GM12878 (cell line): ENCODE measurements around the gene ARHGEF16. TPM values are rescaled to one million over a fixed set of nuclear protein-coding genes. Genes with fewer than 3 reads are reported as not detected.

Source experiments
- ATAC-seq: fragments of 200-7000 bp; cut with Tn5 transposase; 3 replicates; pipeline ENCODE4 v1.9.1; 2020; ENCODE audit warnings: mild to moderate bottlenecking, moderate library complexity
- BruUV-seq: library from RNA; stranded (reverse); fragments of 400-500 nt; replicated peaks from 2 replicates; lab custom pipeline; 2021; lab: Mats Ljungman, UMichigan
- CTCF ChIA-PET: fragments of 300-600 bp; sonication (Branson Sonifier 250); formaldehyde crosslinking; extraction: SDS; loops from one replicate; lab custom pipeline; 2021; ENCODE audit warnings: inconsistent platforms; lab: Yijun Ruan, JAX
- POLR2A ChIA-PET: fragments of 350-600 bp; formaldehyde crosslinking; extraction: SDS; loops from one replicate; lab custom pipeline; 2021; ENCODE audit warnings: inconsistent platforms; lab: Charles Lee
- RAD21 ChIA-PET: fragments of 300-600 bp; sonication (Branson Sonifier 250); formaldehyde crosslinking; loops from one replicate; lab custom pipeline; 2023; ENCODE audit warnings: antibody characterized with exemption; ENCODE audit not compliant: unreplicated experiment; lab: Charles Lee
- SMC1A ChIA-PET: fragments of 300-600 bp; sonication (Branson Sonifier 250); formaldehyde crosslinking; loops from one replicate; lab custom pipeline; 2023; ENCODE audit not compliant: unreplicated experiment, uncharacterized antibody; lab: Charles Lee
- DNase-seq: peaks from one replicate; pipeline ENCODE4 v3.0.0-alpha.2; 2011; ENCODE audit warnings: low read depth, low spot score
- FAIRE-seq: peaks from 3 replicates; lab custom pipeline; 2011; peaks lifted over from hg19 to GRCh38; lab: Jason Lieb, UNC
- H2AFZ ChIP-seq: 2 replicates; pipeline ENCODE4 v1.6.0; 2011; ENCODE audit warnings: low read depth, low read length, control low read depth; ENCODE audit not compliant: control insufficient read depth
- H3K27ac ChIP-seq: 2 replicates; pipeline ENCODE4 v1.5.1; 2011; ENCODE audit warnings: control low read depth; ENCODE audit not compliant: control insufficient read depth, insufficient read depth
- H3K27me3 ChIP-seq, 2 experiments: replicated peaks in 1 of 2; 2 replicates each; pipeline versions ENCODE4 v1.6.0 to v1.6.1; 2011; ENCODE audit warnings: low read length in 1 of 2; ENCODE audit not compliant: control insufficient read depth in 2 of 2, insufficient read depth in 2 of 2
- H3K36me3 ChIP-seq, 2 experiments: 2 replicates each; pipeline ENCODE4 v1.5.1; 2011; ENCODE audit warnings: low read length in 1 of 2; ENCODE audit not compliant: control insufficient read depth in 2 of 2, insufficient read depth in 2 of 2
- H3K4me1 ChIP-seq: 2 replicates; pipeline ENCODE4 v1.6.1; 2011; ENCODE audit warnings: mild to moderate bottlenecking, low read length, moderate library complexity, mixed read lengths; ENCODE audit not compliant: control insufficient read depth, insufficient read depth
- H3K4me2 ChIP-seq: 2 replicates; pipeline ENCODE4 v1.6.0; 2011; ENCODE audit warnings: control low read depth; ENCODE audit not compliant: control insufficient read depth, insufficient read depth
- H3K4me3 ChIP-seq: fragments of 200-600 bp; sonication (generic); 2 replicates; pipeline ENCODE4 v1.5.1; 2016
- H3K79me2 ChIP-seq: 2 replicates; pipeline ENCODE4 v1.6.0; 2011; ENCODE audit warnings: low read length; ENCODE audit not compliant: control insufficient read depth, insufficient read depth
- H3K9ac ChIP-seq: 2 replicates; pipeline ENCODE4 v1.8.0; 2011; ENCODE audit warnings: low read length, control low read depth, mixed read lengths; ENCODE audit not compliant: control insufficient read depth, insufficient read depth
- H3K9me3 ChIP-seq: replicated peaks from 3 replicates; pipeline ENCODE4 v1.5.1; 2011; ENCODE audit warnings: mild to moderate bottlenecking, low read length; ENCODE audit not compliant: control insufficient read depth, insufficient read depth
- H4K20me1 ChIP-seq: 2 replicates; pipeline ENCODE4 v1.6.0; 2011; ENCODE audit not compliant: control insufficient read depth, insufficient read depth
- CBX5 ChIP-seq: sonication (generic); IDR thresholded peaks from 2 replicates; pipeline ENCODE4 v1.6.1; 2016; ENCODE audit warnings: low read depth, moderate library complexity, mild to moderate bottlenecking, inconsistent platforms
- CHD4 ChIP-seq: fragments of 200-600 bp; sonication (generic); IDR thresholded peaks from 2 replicates; pipeline ENCODE4 v1.6.1; 2016; ENCODE audit warnings: mild to moderate bottlenecking
- NR2C2 ChIP-seq: IDR thresholded peaks from 2 replicates; pipeline ENCODE4 v1.6.1; 2011; ENCODE audit warnings: borderline replicate concordance, low read depth; ENCODE audit not compliant: control insufficient read depth, insufficient read length
- RCOR1 ChIP-seq: conservative IDR thresholded peaks from 2 replicates; pipeline ENCODE4 v1.6.1; 2012; ENCODE audit warnings: low read depth, low read length, improper control_type of control experiment
- SMAD1 ChIP-seq: fragments of 450-650 bp; IDR thresholded peaks from 2 replicates; pipeline ENCODE4 v1.6.1; 2018; ENCODE audit warnings: mild to moderate bottlenecking, low read depth; ENCODE audit not compliant: partially characterized antibody
- SMAD5 ChIP-seq: IDR thresholded peaks from 2 replicates; pipeline ENCODE4 v1.6.1; 2016; ENCODE audit warnings: antibody characterized with exemption, low read depth
- WGBS: methylation state at CpG from one replicate; pipeline ENCODE4 v1.1.6; 2016; ENCODE audit warnings: low lambda C conversion rate; ENCODE audit not compliant: insufficient replicate concordance, insufficient coverage; ENCODE audit errors: missing lambda C conversion rate; 5-methylcytosine and 5-hydroxymethylcytosine counted together
- in situ Hi-C: fragments of 300-500 bp; cut with MboI; formaldehyde crosslinking; loops from 9 replicates; pipeline ENCODE4 v1.14.3; 2018; ENCODE audit warnings: mixed read lengths
- intact Hi-C: fragments of 100-400 bp; cut with micrococcal nuclease; formaldehyde crosslinking; loops from one replicate; pipeline ENCODE4 v1.14.2; 2022; ENCODE audit not compliant: unreplicated experiment
- polyA plus RNA-seq, 11 experiments: library from polyadenylated mRNA; depleted of rRNA in 4 of 11; unstranded in 6 of 11; stranded (reverse) in 5 of 11; fragments of >200 nt; fragmentation: Nextera tagmentation in 4 of 11; fragmentation: Illumina TruSeq in 1 of 11; extraction: Ambion mirVana in 4 of 11; extraction: Trizol in 1 of 11; gene quantifications; 1 replicate in 1 of 11; 2 replicates in 10 of 11; pipeline versions ENCODE4 v1.2.1 to v1.2.3, GENCODE V29; 2011 to 2016; ENCODE audit warnings: inconsistent platforms in 2 of 11, missing spikeins in 2 of 11, low read depth in 1 of 11
- total RNA-seq, 4 experiments: library from RNA; depleted of rRNA in 3 of 4; stranded (reverse); fragments of >200 nt in 3 of 4; fragmentation: Illumina TruSeq in 1 of 4; extraction: Trizol in 1 of 4; gene quantifications; 2 replicates each; pipeline versions ENCODE4 v1.2.1 to v1.2.3, GENCODE V29; 2013 to 2021
- TF ChIP-seq, protein P1 (sequence below): fragments of 450-650 bp; IDR thresholded peaks from 2 replicates; pipeline ENCODE4 v1.6.1; 2016; ENCODE audit warnings: mild to moderate bottlenecking, moderate library complexity, borderline replicate concordance
- TF ChIP-seq, protein P2 (sequence below): fragments of 450-650 bp; IDR thresholded peaks from 2 replicates; pipeline ENCODE4 v1.6.1; 2017; ENCODE audit warnings: low read depth, mild to moderate bottlenecking, moderate library complexity

ARHGEF16 gene
- total and polyA plus RNA-seq, 10 of the 15 experiments (the other 5 are each of a cell fraction or from before 2014, with no cell fraction given), result not detected

DNA sequence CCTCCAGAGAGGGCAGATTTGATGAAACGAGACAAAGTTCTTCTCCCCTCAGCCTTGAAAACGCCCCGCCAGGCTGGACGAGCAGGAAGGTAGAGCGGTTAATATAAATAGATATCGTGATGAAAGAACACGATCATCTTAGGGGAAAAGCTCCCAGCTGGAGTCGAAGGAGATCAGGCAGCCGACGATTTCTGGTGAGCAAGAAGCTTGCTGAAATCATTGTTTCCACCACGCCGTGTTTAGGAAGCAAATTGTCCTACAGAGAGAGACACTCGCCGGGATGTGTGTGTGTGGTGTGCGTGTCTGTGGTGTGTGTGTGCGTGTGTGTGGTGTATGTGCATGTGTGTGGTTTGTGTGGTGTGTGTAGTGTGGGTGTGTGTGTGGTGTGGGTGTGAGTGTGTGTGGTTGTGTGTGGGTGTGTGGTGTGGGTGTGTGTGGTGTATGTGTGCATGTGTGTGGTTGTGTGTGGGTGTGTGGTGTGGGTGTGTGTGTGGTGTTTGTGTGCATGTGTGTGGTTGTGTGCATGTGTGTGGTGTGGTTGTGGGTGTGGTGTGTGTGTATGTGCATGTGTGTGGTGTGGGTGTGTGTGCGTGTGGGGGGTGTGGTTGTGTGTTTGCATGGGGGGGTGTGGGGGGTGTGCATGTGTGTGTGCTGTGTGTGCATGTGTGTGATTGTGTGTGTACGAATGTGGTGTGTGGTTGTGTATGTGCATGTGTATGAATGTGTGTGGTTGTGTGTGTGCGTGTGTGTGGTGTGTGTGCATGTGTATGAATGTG is 44.9 kb upstream of the ARHGEF16 start (continued):
- TF ChIP-seq, protein P1, sequence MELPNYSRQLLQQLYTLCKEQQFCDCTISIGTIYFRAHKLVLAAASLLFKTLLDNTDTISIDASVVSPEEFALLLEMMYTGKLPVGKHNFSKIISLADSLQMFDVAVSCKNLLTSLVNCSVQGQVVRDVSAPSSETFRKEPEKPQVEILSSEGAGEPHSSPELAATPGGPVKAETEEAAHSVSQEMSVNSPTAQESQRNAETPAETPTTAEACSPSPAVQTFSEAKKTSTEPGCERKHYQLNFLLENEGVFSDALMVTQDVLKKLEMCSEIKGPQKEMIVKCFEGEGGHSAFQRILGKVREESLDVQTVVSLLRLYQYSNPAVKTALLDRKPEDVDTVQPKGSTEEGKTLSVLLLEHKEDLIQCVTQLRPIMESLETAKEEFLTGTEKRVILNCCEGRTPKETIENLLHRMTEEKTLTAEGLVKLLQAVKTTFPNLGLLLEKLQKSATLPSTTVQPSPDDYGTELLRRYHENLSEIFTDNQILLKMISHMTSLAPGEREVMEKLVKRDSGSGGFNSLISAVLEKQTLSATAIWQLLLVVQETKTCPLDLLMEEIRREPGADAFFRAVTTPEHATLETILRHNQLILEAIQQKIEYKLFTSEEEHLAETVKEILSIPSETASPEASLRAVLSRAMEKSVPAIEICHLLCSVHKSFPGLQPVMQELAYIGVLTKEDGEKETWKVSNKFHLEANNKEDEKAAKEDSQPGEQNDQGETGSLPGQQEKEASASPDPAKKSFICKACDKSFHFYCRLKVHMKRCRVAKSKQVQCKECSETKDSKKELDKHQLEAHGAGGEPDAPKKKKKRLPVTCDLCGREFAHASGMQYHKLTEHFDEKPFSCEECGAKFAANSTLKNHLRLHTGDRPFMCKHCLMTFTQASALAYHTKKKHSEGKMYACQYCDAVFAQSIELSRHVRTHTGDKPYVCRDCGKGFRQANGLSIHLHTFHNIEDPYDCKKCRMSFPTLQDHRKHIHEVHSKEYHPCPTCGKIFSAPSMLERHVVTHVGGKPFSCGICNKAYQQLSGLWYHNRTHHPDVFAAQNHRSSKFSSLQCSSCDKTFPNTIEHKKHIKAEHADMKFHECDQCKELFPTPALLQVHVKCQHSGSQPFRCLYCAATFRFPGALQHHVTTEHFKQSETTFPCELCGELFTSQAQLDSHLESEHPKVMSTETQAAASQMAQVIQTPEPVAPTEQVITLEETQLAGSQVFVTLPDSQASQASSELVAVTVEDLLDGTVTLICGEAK, result no peak
- TF ChIP-seq, all 136 proteins: peak for 0

DNA sequence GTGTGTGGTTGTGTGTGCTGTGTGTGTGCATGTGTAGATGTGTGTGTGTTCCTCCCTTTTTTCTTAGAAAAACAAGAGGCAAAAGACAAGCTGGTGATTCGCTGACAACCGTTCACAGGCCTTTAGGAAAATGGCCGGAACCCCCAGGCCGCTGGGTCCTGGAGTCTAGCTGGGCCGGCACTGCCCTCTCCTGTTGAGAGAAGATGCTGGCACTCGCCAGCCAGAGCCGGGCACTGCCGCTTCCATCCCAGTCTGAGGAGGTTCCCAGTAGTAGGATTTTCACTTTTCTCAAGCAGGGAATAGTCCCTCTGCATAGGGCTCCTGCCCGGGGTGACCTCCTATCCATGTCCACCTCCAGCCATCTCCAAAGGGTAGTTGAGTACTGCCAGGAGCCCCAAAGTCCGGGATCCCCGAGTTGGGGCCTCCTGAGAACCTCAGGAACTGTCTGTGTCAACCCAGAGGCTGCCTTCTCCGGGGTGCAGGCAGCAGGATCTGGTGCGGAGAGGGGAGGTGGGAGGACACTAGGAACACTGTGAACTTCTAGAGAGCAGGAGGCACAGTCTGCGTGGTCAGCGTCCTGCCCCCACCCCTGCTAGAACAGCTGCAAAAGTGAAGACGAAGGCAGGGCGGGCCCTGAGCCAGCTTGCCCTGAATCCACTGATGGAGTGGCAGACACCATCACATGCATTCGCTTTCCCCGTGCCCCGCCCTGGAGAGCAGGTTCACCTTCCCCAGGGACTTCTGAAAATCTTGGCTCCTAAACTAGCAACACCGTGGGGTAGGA is 44.1 kb upstream of the ARHGEF16 start:
- SMC1A ChIA-PET, result no interaction called here
- RAD21 ChIA-PET, result no interaction called here
- in situ Hi-C loops, result no loop called here

More for the DNA sequence above, 44.1 kb upstream of the ARHGEF16 start:
- H3K9ac ChIP-seq, result no peak overlapping the region
- H3K4me3 ChIP-seq, result no peak overlapping the region
- intact Hi-C loops, result no loop called here
- H3K27ac ChIP-seq, result no peak overlapping the region
- no peaks in the 10 kb centered on the region for H3K36me3 ChIP-seq
- no peaks in the 10 kb centered on the region for H4K20me1 ChIP-seq
- 56% methylated on average over 21 of the region's 21 CpGs for WGBS
- ChIA-PET POLR2A (no interaction called here), CTCF (no interaction called here)
- H3K4me1 ChIP-seq, result no peaks in the 10 kb centered on the region
- ATAC-seq (no peak), FAIRE-seq (no peak), DNase-seq (no peak)
- TF ChIP-seq, protein P2, sequence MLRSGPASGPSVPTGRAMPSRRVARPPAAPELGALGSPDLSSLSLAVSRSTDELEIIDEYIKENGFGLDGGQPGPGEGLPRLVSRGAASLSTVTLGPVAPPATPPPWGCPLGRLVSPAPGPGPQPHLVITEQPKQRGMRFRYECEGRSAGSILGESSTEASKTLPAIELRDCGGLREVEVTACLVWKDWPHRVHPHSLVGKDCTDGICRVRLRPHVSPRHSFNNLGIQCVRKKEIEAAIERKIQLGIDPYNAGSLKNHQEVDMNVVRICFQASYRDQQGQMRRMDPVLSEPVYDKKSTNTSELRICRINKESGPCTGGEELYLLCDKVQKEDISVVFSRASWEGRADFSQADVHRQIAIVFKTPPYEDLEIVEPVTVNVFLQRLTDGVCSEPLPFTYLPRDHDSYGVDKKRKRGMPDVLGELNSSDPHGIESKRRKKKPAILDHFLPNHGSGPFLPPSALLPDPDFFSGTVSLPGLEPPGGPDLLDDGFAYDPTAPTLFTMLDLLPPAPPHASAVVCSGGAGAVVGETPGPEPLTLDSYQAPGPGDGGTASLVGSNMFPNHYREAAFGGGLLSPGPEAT, result no peak
- no peak for TF ChIP-seq SMAD5
- no peak for TF ChIP-seq RCOR1
- TF ChIP-seq SMAD1, result no peak
- TF ChIP-seq NR2C2, result no peak
- TF ChIP-seq CHD4, result no peak
- no peak for TF ChIP-seq CBX5
- no peaks in the 10 kb centered on the region for H3K79me2 ChIP-seq
- no peaks in the 10 kb centered on the region for H3K27me3 ChIP-seq
- no TSS peak for BruUV-seq
- H3K9me3 ChIP-seq, result no peaks in the 10 kb centered on the region; the same call in 2 of the 3 replicates
- H2AFZ ChIP-seq, result no peak overlapping the region
- H3K4me2 ChIP-seq, result no peak overlapping the region
